Suprapubic skin (tissue), 4 donors: ENCODE measurements around the gene ACTR6. TPM values are rescaled to one million over a fixed set of nuclear protein-coding genes. Genes with fewer than 3 reads are reported as not detected.

Experiments
- DNase-seq, 2 donors: peaks; one replicate each; pipeline ENCODE4 v3.0.0-alpha.2; 2019; ENCODE audit warnings: low spot score in 2 of 2
- H3K27ac ChIP-seq: fragments of 200-600 bp; sonication (generic); one replicate; pipeline ENCODE4 v1.5.1; 2019
- H3K27me3 ChIP-seq: fragments of 200-600 bp; sonication (generic); one replicate; pipeline ENCODE4 v1.5.1; 2019
- H3K36me3 ChIP-seq: fragments of 200-600 bp; sonication (generic); one replicate; pipeline ENCODE4 v1.5.1; 2019
- H3K4me1 ChIP-seq: fragments of 200-600 bp; sonication (generic); one replicate; pipeline ENCODE4 v1.5.1; 2019
- H3K4me3 ChIP-seq: fragments of 200-600 bp; sonication (generic); one replicate; pipeline ENCODE4 v1.5.1; 2019; ENCODE audit warnings: mild to moderate bottlenecking
- H3K9me3 ChIP-seq: fragments of 200-600 bp; sonication (generic); one replicate; pipeline ENCODE4 v1.5.1; 2019
- CTCF ChIP-seq, 2 donors: fragments of 200-600 bp in 1 of 2; fragments of 450-650 bp in 1 of 2; sonication (generic) in 1 of 2; IDR thresholded peaks; one replicate each; pipeline ENCODE4 v1.5.1; 2016 to 2019; ENCODE audit warnings: antibody characterized with exemption in 2 of 2, mild to moderate bottlenecking in 1 of 2, moderate library complexity in 1 of 2
- EP300 ChIP-seq: sonication (generic); formaldehyde crosslinking; IDR thresholded peaks from one replicate; pipeline ENCODE4 v1.6.1; 2017; ENCODE audit warnings: antibody characterized with exemption
- POLR2A ChIP-seq, 2 donors: fragments of 450-650 bp; IDR thresholded peaks; one replicate each; pipeline ENCODE4 v1.6.1; 2017; ENCODE audit warnings: antibody characterized with exemption in 2 of 2, mild to moderate bottlenecking in 2 of 2, moderate library complexity in 2 of 2
- POLR2AphosphoS5 ChIP-seq, 3 donors: sonication (generic); formaldehyde crosslinking; IDR thresholded peaks; one replicate each; pipeline ENCODE4 v1.6.1; 2017; ENCODE audit warnings: antibody characterized with exemption in 3 of 3
- WGBS: methylation state at CpG from one replicate; pipeline ENCODE4 v1.1.5; 2018; 5-methylcytosine and 5-hydroxymethylcytosine counted together
- total RNA-seq, 4 donors: library from RNA; depleted of rRNA; stranded (reverse); fragments of >200 nt; gene quantifications; one replicate each; pipeline ENCODE4 v1.1.0, GENCODE V29; 2016

The ACTR6 gene
- total RNA-seq, 4 donors from 2014 or later = 10.6 to 36.6 (median 11.7) TPM

GRCh38 chr12:100165356-100165755, 35.3 kb upstream of the ACTR6 start:
- H3K27me3 ChIP-seq = no peaks in the 10 kb centered on the region
- no peaks in the 10 kb centered on the region for H3K36me3 ChIP-seq
- H3K4me3 ChIP-seq = no peak overlapping the region
- 94% methylated on average over 3 of the region's 3 CpGs for WGBS
- no peaks in the 10 kb centered on the region for H3K9me3 ChIP-seq
- H3K4me1 ChIP-seq = peaks cover 15% of the 10 kb centered on the region
- no peak overlapping the region for H3K27ac ChIP-seq
- DNase-seq = no peak
- no peak for TF ChIP-seq POLR2AphosphoS5 (IDR thresholded peaks at IDR 0.05)
- TF ChIP-seq POLR2A (IDR thresholded peaks at IDR 0.05) = no peak
- TF ChIP-seq EP300 = no peak
- TF ChIP-seq CTCF (IDR thresholded peaks at IDR 0.05) = no peak

GRCh38 chr12:100166232-100166631, 34.4 kb upstream of the ACTR6 start:
- Histone ChIP-seq H3K9me3 (no peaks in the 10 kb centered on the region), H3K4me3 (no peak overlapping the region), H3K36me3 (no peaks in the 10 kb centered on the region), H3K4me1 (peaks cover 15% of the 10 kb centered on the region), H3K27ac (no peak overlapping the region), H3K27me3 (no peaks in the 10 kb centered on the region)
- no peak for TF ChIP-seq POLR2AphosphoS5 (IDR thresholded peaks at IDR 0.05)
- TF ChIP-seq EP300 = no peak
- no peak for TF ChIP-seq POLR2A (IDR thresholded peaks at IDR 0.05)
- TF ChIP-seq CTCF (IDR thresholded peaks at IDR 0.05) = no peak
- WGBS = 90% methylated on average over 10 of the region's 10 CpGs
- DNase-seq = peak in 1 of 2 donors; percentile 59

- Histone ChIP-seq H3K27me3 (no peaks in the 10 kb centered on the region), H3K4me1 (peaks cover 11% of the 10 kb centered on the region), H3K4me3 (no peak overlapping the region), H3K9me3 (no peaks in the 10 kb centered on the region), H3K36me3 (peaks cover 3% of the 10 kb centered on the region), H3K27ac (no peak overlapping the region)
- TF ChIP-seq EP300 = no peak
- no peak for TF ChIP-seq POLR2A (IDR thresholded peaks at IDR 0.05)
- no peak for TF ChIP-seq CTCF (IDR thresholded peaks at IDR 0.05)
- TF ChIP-seq POLR2AphosphoS5 (IDR thresholded peaks at IDR 0.05) = no peak
- WGBS = 73% methylated on average over 4 of the region's 4 CpGs
- peak in 1 of 2 donors; percentile 23 for DNase-seq
These were observed 32.1 kb upstream of the ACTR6 start for GRCh38 chr12:100168562-100168961.

DNA sequence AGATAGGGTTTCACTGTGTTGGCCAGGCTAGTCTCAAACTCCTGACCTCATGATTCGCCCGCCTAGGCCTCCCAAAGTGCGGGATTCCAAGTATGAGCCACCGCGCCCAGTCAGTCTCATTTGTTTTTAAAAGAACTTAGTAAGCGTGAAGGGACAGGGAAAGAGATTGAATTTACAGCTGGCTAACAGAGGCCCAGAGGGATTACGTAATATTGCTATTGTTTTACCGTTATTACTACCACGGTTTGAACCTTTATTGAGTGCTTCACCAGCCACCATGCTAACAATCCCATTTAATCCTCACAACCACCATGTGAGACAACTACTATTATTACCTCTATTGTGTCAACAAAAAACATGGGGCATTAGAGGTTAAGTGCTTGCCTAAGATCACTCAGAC, 31.3 kb upstream of the ACTR6 start:
- Histone ChIP-seq H3K4me1 (peaks cover 3% of the 10 kb centered on the region), H3K27me3 (no peaks in the 10 kb centered on the region), H3K9me3 (no peaks in the 10 kb centered on the region), H3K36me3 (peaks cover 3% of the 10 kb centered on the region), H3K4me3 (no peak overlapping the region), H3K27ac (no peak overlapping the region)
- no peak for DNase-seq
- WGBS = 96% methylated on average over 9 of the region's 9 CpGs
- TF ChIP-seq POLR2A (IDR thresholded peaks at IDR 0.05) = no peak
- no peak for TF ChIP-seq EP300
- no peak for TF ChIP-seq CTCF (IDR thresholded peaks at IDR 0.05)
- no peak for TF ChIP-seq POLR2AphosphoS5 (IDR thresholded peaks at IDR 0.05)

- Histone ChIP-seq H3K27me3 (no peaks in the 10 kb centered on the region), H3K36me3 (peaks cover 3% of the 10 kb centered on the region), H3K4me3 (no peak overlapping the region), H3K4me1 (no peaks in the 10 kb centered on the region), H3K9me3 (no peaks in the 10 kb centered on the region), H3K27ac (no peak overlapping the region)
- DNase-seq = peak in 1 of 2 donors; percentile 69
- 57% methylated on average over 3 of the region's 7 CpGs for WGBS
- TF ChIP-seq CTCF (IDR thresholded peaks at IDR 0.05) (no peak), EP300 (no peak)
These were observed 30.2 kb upstream of the ACTR6 start for GRCh38 chr12:100170313-100170858.
